ENCODE results near the gene FES.

FES gene

GRCh38 chr15:90883976-90884718 lies at the start of gene FES:
TSS of gene FES (plus strand) at chr15:90884504. CDS start at chr15:90885046, 542 bp downstream.
- TF ChIP-seq GATA3 (IDR thresholded peaks at IDR 0.05; ENCODE audit: low read depth, low read length) (no peak), GATA2 (IDR thresholded peaks at IDR 0.05; ENCODE audit: low read depth, low read length) (no peak)

GRCh38 chr15:90834626-90835025 lies 49.7 kb upstream of the FES start:
- TF ChIP-seq GATA3 (IDR thresholded peaks at IDR 0.05; ENCODE audit: low read depth, low read length): no peak
- no peak for TF ChIP-seq GATA2 (IDR thresholded peaks at IDR 0.05; ENCODE audit: low read depth, low read length)

GRCh38 chr15:90836296-90836871 lies 47.9 kb upstream of the FES start:
- TF ChIP-seq GATA2 (IDR thresholded peaks at IDR 0.05; ENCODE audit: low read depth, low read length) (no peak), GATA3 (IDR thresholded peaks at IDR 0.05; ENCODE audit: low read depth, low read length) (no peak)

DNA sequence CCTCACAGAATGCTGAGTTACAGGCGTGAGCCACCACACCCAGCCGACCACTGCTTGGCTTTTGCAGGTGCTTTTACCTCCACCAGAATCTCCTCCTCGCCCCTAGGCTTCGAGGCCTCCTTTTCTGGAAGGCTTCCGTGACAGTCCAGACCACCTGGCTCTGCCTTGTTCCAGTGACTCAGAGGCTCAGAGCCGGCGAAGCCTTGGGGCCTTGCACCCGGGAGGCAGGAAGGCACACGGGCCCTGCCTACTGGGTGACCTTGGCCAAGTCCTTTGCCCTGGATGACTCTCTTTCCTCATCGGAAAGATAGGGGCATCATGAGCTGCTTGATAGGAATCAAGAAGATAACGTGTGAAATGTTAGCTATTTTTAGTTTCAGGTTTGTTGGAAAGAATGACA lies 47.2 kb upstream of the FES start:
- TF ChIP-seq GATA3 (IDR thresholded peaks at IDR 0.05; ENCODE audit: low read depth, low read length) (no peak), GATA2 (IDR thresholded peaks at IDR 0.05; ENCODE audit: low read depth, low read length) (no peak)

- TF ChIP-seq GATA3 (IDR thresholded peaks at IDR 0.05; ENCODE audit: low read depth, low read length) (no peak), GATA2 (IDR thresholded peaks at IDR 0.05; ENCODE audit: low read depth, low read length) (no peak)
Observed at GRCh38 chr15:90838139-90838538, 46.2 kb upstream of the FES start.

- TF ChIP-seq GATA3 (IDR thresholded peaks at IDR 0.05; ENCODE audit: low read depth, low read length) (no peak), GATA2 (IDR thresholded peaks at IDR 0.05; ENCODE audit: low read depth, low read length) (no peak)
Observed at GRCh38 chr15:90838544-90838943, 45.8 kb upstream of the FES start.

- TF ChIP-seq GATA3 (IDR thresholded peaks at IDR 0.05; ENCODE audit: low read depth, low read length) (no peak), GATA2 (IDR thresholded peaks at IDR 0.05; ENCODE audit: low read depth, low read length) (no peak)
Observed at GRCh38 chr15:90839187-90840071, 44.9 kb upstream of the FES start.

GRCh38 chr15:90840157-90840855 lies 44.0 kb upstream of the FES start:
- TF ChIP-seq GATA2 (IDR thresholded peaks at IDR 0.05; ENCODE audit: low read depth, low read length) (no peak), GATA3 (IDR thresholded peaks at IDR 0.05; ENCODE audit: low read depth, low read length) (no peak)

DNA sequence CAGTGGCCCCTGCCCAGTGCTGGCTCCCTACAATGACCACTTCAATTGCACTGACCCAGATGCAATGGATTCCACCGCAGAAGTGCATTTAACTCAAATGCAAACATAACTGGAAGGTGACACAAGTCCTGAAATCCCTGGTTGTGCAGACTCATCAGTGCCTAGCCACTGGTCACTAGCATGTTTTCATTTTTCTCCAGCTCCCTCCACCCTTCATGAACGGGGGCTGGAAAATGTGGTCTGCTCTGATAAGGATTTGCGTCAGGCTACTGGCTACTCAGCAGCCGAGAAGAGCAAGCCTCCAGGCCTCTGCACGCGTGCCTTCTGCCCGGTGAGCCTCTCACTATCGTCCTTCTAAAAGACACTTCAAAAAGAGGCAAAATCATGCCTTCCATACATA lies 43.4 kb upstream of the FES start:
- TF ChIP-seq GATA2 (IDR thresholded peaks at IDR 0.05; ENCODE audit: low read depth, low read length): peak; percentile 49
- no peak for TF ChIP-seq GATA3 (IDR thresholded peaks at IDR 0.05; ENCODE audit: low read depth, low read length)

GRCh38 chr15:90844696-90845095 lies 39.6 kb upstream of the FES start:
- TF ChIP-seq GATA2 (IDR thresholded peaks at IDR 0.05; ENCODE audit: low read depth, low read length) (no peak), GATA3 (IDR thresholded peaks at IDR 0.05; ENCODE audit: low read depth, low read length) (no peak)

- TF ChIP-seq GATA3 (IDR thresholded peaks at IDR 0.05; ENCODE audit: low read depth, low read length) (no peak), GATA2 (IDR thresholded peaks at IDR 0.05; ENCODE audit: low read depth, low read length) (no peak)
Observed at GRCh38 chr15:90845201-90845949, 38.9 kb upstream of the FES start.

GRCh38 chr15:90851114-90851513 lies 33.2 kb upstream of the FES start:
- TF ChIP-seq GATA2 (IDR thresholded peaks at IDR 0.05; ENCODE audit: low read depth, low read length) (no peak), GATA3 (IDR thresholded peaks at IDR 0.05; ENCODE audit: low read depth, low read length) (no peak)

- no peak for TF ChIP-seq GATA3 (IDR thresholded peaks at IDR 0.05; ENCODE audit: low read depth, low read length)
- no peak for TF ChIP-seq GATA2 (IDR thresholded peaks at IDR 0.05; ENCODE audit: low read depth, low read length)
Observed at GRCh38 chr15:90851940-90852339, 32.4 kb upstream of the FES start.
